CD4-positive, alpha-beta memory T cell (primary cell): ENCODE results near the gene MRPS27. TPM values are rescaled to one million over a fixed set of nuclear protein-coding genes. Genes with fewer than 3 reads are reported as not detected.
A peak's percentile ranks its signal among the peaks of the same experiment; 100 is the strongest.

Source experiments
- CTCF ChIA-PET: fragments of 350-600 bp; sonication (Branson Sonifier 250); formaldehyde crosslinking; loops from one replicate; lab custom pipeline; 2021; ENCODE audit warnings: inconsistent platforms; ENCODE audit not compliant: partially characterized antibody; lab: Charles Lee
- POLR2A ChIA-PET: fragments of 350-600 bp; sonication (Branson Sonifier 250); formaldehyde crosslinking; loops from one replicate; lab custom pipeline; 2021; ENCODE audit not compliant: partially characterized antibody; lab: Charles Lee
- DNase-seq, 5 donors: peaks; one replicate each; pipeline versions ENCODE4 v3.0.0 to v3.0.0-alpha.2; 2020 to 2022; ENCODE audit warnings: mixed read lengths in 1 of 5
- H3K27ac ChIP-seq: one replicate; pipeline ENCODE4 v1.7.0; 2013; ENCODE audit warnings: low read depth, low read length
- H3K27me3 ChIP-seq: 2 replicates; pipeline ENCODE4 v1.7.0; 2013; ENCODE audit warnings: mild to moderate bottlenecking, low read length, moderate library complexity; ENCODE audit not compliant: insufficient read depth
- H3K36me3 ChIP-seq: 2 replicates; pipeline ENCODE4 v1.7.0; 2013; ENCODE audit warnings: mild to moderate bottlenecking, low read length, moderate library complexity; ENCODE audit not compliant: insufficient read depth
- H3K4me1 ChIP-seq: 2 replicates; pipeline ENCODE4 v1.7.0; 2013; ENCODE audit warnings: mild to moderate bottlenecking, low read length, moderate library complexity; ENCODE audit not compliant: insufficient read depth
- H3K4me3 ChIP-seq, 2 donors: one replicate each; pipeline ENCODE4 v1.7.0; 2013; ENCODE audit warnings: low read length in 2 of 2, mild to moderate bottlenecking in 1 of 2
- H3K9me3 ChIP-seq, 2 donors: one replicate each; pipeline ENCODE4 v1.7.0; 2013; ENCODE audit warnings: low read length in 2 of 2, control low read depth in 1 of 2; ENCODE audit not compliant: control insufficient read depth in 1 of 2
- H3K27ac Mint-ChIP-seq, 7 donors: one replicate each; pipeline ENCODE4 v1.8.0; 2020 to 2021; ENCODE audit warnings: mixed read lengths in 7 of 7, mild to moderate bottlenecking in 6 of 7, inconsistent platforms in 3 of 7, moderate library complexity in 3 of 7
- H3K27me3 Mint-ChIP-seq, 2 donors: one replicate each; pipeline ENCODE4 v1.8.0; 2020 to 2021; ENCODE audit warnings: mixed read lengths in 2 of 2
- H3K36me3 Mint-ChIP-seq, 2 donors: one replicate each; pipeline ENCODE4 v1.8.0; 2020 to 2021; ENCODE audit warnings: mixed read lengths in 2 of 2, inconsistent platforms in 1 of 2, mild to moderate bottlenecking in 1 of 2
- H3K4me1 Mint-ChIP-seq, 4 donors: one replicate each; pipeline ENCODE4 v1.8.0; 2020 to 2021; ENCODE audit warnings: mixed read lengths in 4 of 4, mild to moderate bottlenecking in 1 of 4
- H3K4me3 Mint-ChIP-seq, 8 donors: one replicate each; pipeline ENCODE4 v1.8.0; 2020 to 2021; ENCODE audit warnings: mixed read lengths in 8 of 8, mild to moderate bottlenecking in 7 of 8, moderate library complexity in 6 of 8, inconsistent platforms in 3 of 8
- H3K9me3 Mint-ChIP-seq, 8 donors: one replicate each; pipeline ENCODE4 v1.8.0; 2020 to 2021; ENCODE audit warnings: mixed read lengths in 8 of 8, mild to moderate bottlenecking in 5 of 8, inconsistent platforms in 3 of 8, moderate library complexity in 1 of 8
- intact Hi-C: fragments of 100-400 bp; cut with micrococcal nuclease; formaldehyde crosslinking; loops from one replicate; pipeline ENCODE4 v1.15.1; 2023
- polyA plus RNA-seq, 2 donors: library from polyadenylated mRNA; unstranded; fragments of 300-500 nt; fragmentation: Illumina TruSeq; gene quantifications; one replicate each; pipeline ENCODE4 v1.2.3, GENCODE V29; 2021
- total RNA-seq, 2 experiments: library from RNA; stranded (reverse); gene quantifications; one replicate each; pipeline ENCODE4 v1.2.3, GENCODE V29; 2021

MRPS27 gene
- total and polyA plus RNA-seq, 4 experiments from 2014 or later, result 36.6 to 44.6 (median 39.0) TPM

GRCh38 chr5:72231991-72232703, 87.9 kb downstream of the MRPS27 start:
- H3K9me3 ChIP-seq, result no peaks in the 10 kb centered on the region
- peaks cover 45% of the 10 kb centered on the region for H3K4me1 ChIP-seq
- H3K4me3 ChIP-seq, result peak overlapping the region; percentile 2 to 8
- no peaks in the 10 kb centered on the region for H3K9me3 Mint-ChIP-seq
- peaks cover 33 to 34% of the 10 kb centered on the region in 2 donors for H3K36me3 Mint-ChIP-seq
- POLR2A ChIA-PET, result no interaction called here
- peak in 4 of 5 donors; percentile 60 to 71 (median 65) for DNase-seq
- H3K27ac ChIP-seq, result no peak overlapping the region
- peaks cover 31 to 47% (median 39%) of the 10 kb centered on the region in 4 donors for H3K4me1 Mint-ChIP-seq
- intact Hi-C loops, result loop anchor here (5.0 kb wide), 2 partner anchors 75 to 95 kb away; no protein-coding TSS in a partner anchor
- peak overlapping the region; percentile 5 to 78 (median 57) for H3K4me3 Mint-ChIP-seq
- no peaks in the 10 kb centered on the region for H3K27me3 ChIP-seq
- H3K36me3 ChIP-seq, result peaks cover 4% of the 10 kb centered on the region
- peak overlapping the region in 6 of 7 donors; percentile 4 to 82 (median 68) for H3K27ac Mint-ChIP-seq
- H3K27me3 Mint-ChIP-seq, result no peaks in the 10 kb centered on the region
- CTCF ChIA-PET, result interaction anchor here (1.1 kb wide), 1 partner anchor 76 kb away, joined by 4 read pairs; no protein-coding TSS in a partner anchor

DNA sequence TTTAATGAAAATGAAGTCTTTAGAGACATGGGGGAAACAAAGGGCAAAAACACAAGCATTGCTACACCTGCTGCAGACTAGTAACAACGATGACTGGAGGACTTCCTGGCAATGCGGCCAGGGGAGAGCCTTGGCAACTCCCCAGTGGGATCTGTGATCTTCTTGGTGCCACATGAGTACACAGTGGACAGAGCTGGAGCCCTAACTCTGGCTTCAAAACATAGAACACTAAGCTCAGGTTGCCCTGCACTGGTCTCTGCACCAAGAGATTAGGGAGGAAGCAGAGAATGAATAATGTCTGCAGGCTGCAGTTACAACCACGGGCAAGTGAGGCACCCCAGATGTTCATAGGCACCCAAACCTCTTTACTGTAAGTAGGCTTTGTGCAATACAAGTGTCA, 91.1 kb downstream of the MRPS27 start:
- POLR2A ChIA-PET, result no interaction called here
- Mint-ChIP-seq H3K4me1 (peaks cover 15 to 29% (median 20%) of the 10 kb centered on the region in 4 donors), H3K27ac (no peak overlapping the region), H3K4me3 (no peak overlapping the region), H3K27me3 (no peaks in the 10 kb centered on the region), H3K36me3 (peaks cover 51 to 53% of the 10 kb centered on the region in 2 donors), H3K9me3 (no peaks in the 10 kb centered on the region)
- intact Hi-C loops, result no loop called here
- H3K27ac ChIP-seq, result no peak overlapping the region
- H3K9me3 ChIP-seq, result no peaks in the 10 kb centered on the region
- no peak for DNase-seq
- CTCF ChIA-PET, result no interaction called here
- peaks cover 25% of the 10 kb centered on the region for H3K36me3 ChIP-seq
- peaks cover 27% of the 10 kb centered on the region for H3K4me1 ChIP-seq
- no peak overlapping the region for H3K4me3 ChIP-seq
- H3K27me3 ChIP-seq, result no peaks in the 10 kb centered on the region

GRCh38 chr5:72226950-72227349, 93.1 kb downstream of the MRPS27 start:
- peaks cover 34% of the 10 kb centered on the region for H3K36me3 ChIP-seq
- no peak overlapping the region for H3K27ac Mint-ChIP-seq

DNA sequence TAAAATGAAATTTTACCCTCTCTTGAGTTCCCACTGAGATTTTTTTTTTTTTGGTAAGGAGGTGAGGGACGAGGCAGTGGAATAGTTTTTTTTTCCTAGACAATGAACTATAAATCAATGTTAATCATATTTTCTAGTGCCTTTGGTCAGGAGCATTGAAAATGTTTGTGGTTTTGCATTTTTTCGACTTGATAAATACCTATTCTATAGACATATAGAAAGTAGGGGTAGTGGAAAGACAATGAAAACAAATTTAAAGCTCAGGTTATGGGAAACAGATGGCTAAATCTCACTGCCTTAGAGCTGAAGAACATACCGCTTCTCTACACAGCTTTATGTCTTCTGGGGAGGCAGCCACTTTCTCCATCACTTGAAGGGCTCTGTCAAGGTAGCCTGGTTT, 94.3 kb downstream of the MRPS27 start:
- intact Hi-C loops, result no loop called here
- Histone ChIP-seq H3K27me3 (no peaks in the 10 kb centered on the region), H3K9me3 (no peaks in the 10 kb centered on the region), H3K4me3 (no peak overlapping the region), H3K4me1 (no peaks in the 10 kb centered on the region), H3K27ac (no peak overlapping the region), H3K36me3 (peaks cover 37% of the 10 kb centered on the region)
- H3K4me3 Mint-ChIP-seq, result no peak overlapping the region
- H3K36me3 Mint-ChIP-seq, result peaks cover 73 to 77% of the 10 kb centered on the region in 2 donors
- peaks cover 1 to 6% (median 4%) of the 10 kb centered on the region in 4 donors for H3K4me1 Mint-ChIP-seq
- POLR2A ChIA-PET, result no interaction called here
- H3K27ac Mint-ChIP-seq, result no peak overlapping the region
- no peaks in the 10 kb centered on the region for H3K9me3 Mint-ChIP-seq
- H3K27me3 Mint-ChIP-seq, result no peaks in the 10 kb centered on the region
- CTCF ChIA-PET, result interaction anchor here (0.9 kb wide), 1 partner anchor 9 kb away, joined by 3 read pairs; no protein-coding TSS in a partner anchor
- no peak for DNase-seq

More at GRCh38 chr5:72226950-72227349, 93.1 kb downstream of the MRPS27 start:
- no peak overlapping the region for H3K4me3 ChIP-seq
- ChIA-PET POLR2A (no interaction called here), CTCF (interaction anchor here (0.8 kb wide), 1 partner anchor 18 kb away, joined by 3 read pairs; no protein-coding TSS in a partner anchor)
- no peak overlapping the region for H3K27ac ChIP-seq
- no peaks in the 10 kb centered on the region for H3K27me3 ChIP-seq
- intact Hi-C loops, result no loop called here
- no peaks in the 10 kb centered on the region for H3K27me3 Mint-ChIP-seq
- H3K4me1 ChIP-seq, result peaks cover 7% of the 10 kb centered on the region
- H3K9me3 ChIP-seq, result no peaks in the 10 kb centered on the region
- no peak overlapping the region for H3K4me3 Mint-ChIP-seq
- H3K4me1 Mint-ChIP-seq, result peaks cover 1 to 12% (median 6%) of the 10 kb centered on the region in 4 donors
- no peaks in the 10 kb centered on the region for H3K9me3 Mint-ChIP-seq
- DNase-seq, result no peak
- peaks cover 70 to 71% of the 10 kb centered on the region in 2 donors for H3K36me3 Mint-ChIP-seq

- Mint-ChIP-seq H3K4me3 (no peak overlapping the region), H3K9me3 (no peaks in the 10 kb centered on the region), H3K36me3 (peaks cover 71 to 78% of the 10 kb centered on the region in 2 donors), H3K4me1 (no peaks in the 10 kb centered on the region), H3K27me3 (no peaks in the 10 kb centered on the region), H3K27ac (no peak overlapping the region)
- ChIA-PET CTCF (no interaction called here), POLR2A (no interaction called here)
- no peak for DNase-seq
- peaks cover 41% of the 10 kb centered on the region for H3K36me3 ChIP-seq
- no peaks in the 10 kb centered on the region for H3K9me3 ChIP-seq
- no peak overlapping the region for H3K4me3 ChIP-seq
- H3K27ac ChIP-seq, result no peak overlapping the region
- intact Hi-C loops, result no loop called here
- H3K27me3 ChIP-seq, result no peaks in the 10 kb centered on the region
- no peaks in the 10 kb centered on the region for H3K4me1 ChIP-seq
Measured at GRCh38 chr5:72224946-72225463, 95.0 kb downstream of the MRPS27 start.

- no peak overlapping the region for H3K4me3 Mint-ChIP-seq
- ChIA-PET POLR2A (no interaction called here), CTCF (interaction anchor here (0.9 kb wide), 1 partner anchor 46 kb away, joined by 3 read pairs; no protein-coding TSS in a partner anchor)
- intact Hi-C loops, result no loop called here
- Histone ChIP-seq H3K36me3 (peaks cover 41% of the 10 kb centered on the region), H3K4me3 (no peak overlapping the region), H3K4me1 (no peaks in the 10 kb centered on the region), H3K27ac (no peak overlapping the region), H3K27me3 (no peaks in the 10 kb centered on the region), H3K9me3 (no peaks in the 10 kb centered on the region)
- no peaks in the 10 kb centered on the region for H3K4me1 Mint-ChIP-seq
- H3K36me3 Mint-ChIP-seq, result peaks cover 87 to 91% of the 10 kb centered on the region in 2 donors
- no peak overlapping the region for H3K27ac Mint-ChIP-seq
- no peaks in the 10 kb centered on the region for H3K9me3 Mint-ChIP-seq
- no peak for DNase-seq
- no peaks in the 10 kb centered on the region for H3K27me3 Mint-ChIP-seq
Measured at GRCh38 chr5:72223371-72223770, 96.7 kb downstream of the MRPS27 start.

GRCh38 chr5:72222521-72222920, 97.5 kb downstream of the MRPS27 start:
- peaks cover 41% of the 10 kb centered on the region for H3K36me3 ChIP-seq
- Mint-ChIP-seq H3K4me1 (no peaks in the 10 kb centered on the region), H3K36me3 (peaks cover 89 to 94% of the 10 kb centered on the region in 2 donors), H3K4me3 (no peak overlapping the region), H3K27me3 (no peaks in the 10 kb centered on the region), H3K9me3 (no peaks in the 10 kb centered on the region), H3K27ac (no peak overlapping the region)
- CTCF ChIA-PET, result interaction anchor here (1.3 kb wide), 1 partner anchor 12 kb away, joined by 3 read pairs; no protein-coding TSS in a partner anchor
- POLR2A ChIA-PET, result no interaction called here
- H3K4me3 ChIP-seq, result no peak overlapping the region
- no peaks in the 10 kb centered on the region for H3K27me3 ChIP-seq
- DNase-seq, result no peak
- intact Hi-C loops, result no loop called here
- H3K9me3 ChIP-seq, result no peaks in the 10 kb centered on the region
- H3K27ac ChIP-seq, result no peak overlapping the region
- H3K4me1 ChIP-seq, result no peaks in the 10 kb centered on the region
